Measurements from ENCODE around the gene RPRD2. TPM values are rescaled to one million over a fixed set of nuclear protein-coding genes. Genes with fewer than 3 reads are reported as not detected.

Gene RPRD2
- total and polyA plus RNA-seq, 2 experiments from 2014 or later: 16.8 to 20.4 TPM

DNA sequence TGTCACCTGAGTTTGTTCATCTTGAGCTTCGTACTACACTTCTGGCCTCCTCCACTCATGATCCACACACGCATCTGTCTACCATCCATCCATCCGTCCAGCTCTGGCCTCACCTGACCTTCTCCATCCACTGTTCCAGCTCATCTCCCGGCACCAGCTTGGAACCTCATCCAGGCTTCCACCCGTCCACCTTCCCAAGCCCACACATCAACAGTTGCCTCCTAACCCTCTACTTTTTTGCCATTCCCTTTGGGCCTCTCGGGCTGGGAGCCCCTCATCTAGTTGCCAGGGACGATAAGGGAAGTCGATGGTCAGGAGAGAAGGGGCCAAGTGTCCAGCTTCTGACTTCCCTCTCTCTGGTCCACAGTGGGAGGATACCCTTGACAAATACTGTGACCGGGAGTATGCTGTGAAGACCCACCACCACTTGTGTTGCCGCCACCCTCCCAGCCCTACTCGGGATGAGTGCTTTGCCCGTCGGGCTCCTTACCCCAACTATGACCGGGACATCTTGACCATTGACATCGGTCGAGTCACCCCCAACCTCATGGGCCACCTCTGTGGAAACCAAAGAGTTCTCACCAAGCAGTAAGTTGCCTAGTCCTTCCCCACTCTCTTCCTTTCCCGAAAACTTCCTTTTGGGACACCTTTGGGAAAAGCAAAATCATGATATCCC lies 148.2 kb downstream of the RPRD2 start:
- H3F3A ChIP-seq (replicated peaks; ENCODE audit: low read depth): 0 out of 2 replicates have a peak, but pooled peaks cover 13% of the 10 kb centered on the region
- no peak for ATAC-seq
- no peaks in the 10 kb centered on the region; the same call in 2 of the 3 replicates for H3K9me3 Mint-ChIP-seq

More for the DNA sequence above, 148.2 kb downstream of the RPRD2 start:
- H3K9me2 ChIP-seq (ENCODE audit: insufficient read depth): no peaks in the 10 kb centered on the region
- no peaks in the 10 kb centered on the region for H3K79me2 ChIP-seq (replicated peaks; ENCODE audit: insufficient read depth)
- Mint-ChIP-seq H3K36me3 (ENCODE audit: low read depth) (peaks cover 11% of the 10 kb centered on the region; the same call in 2 of the 3 replicates), H3K27ac (no peak overlapping the region), H3K4me3 (no peak overlapping the region; the same call in 2 of the 3 replicates), H3K4me1 (peaks cover 13% of the 10 kb centered on the region), H3K27me3 (ENCODE audit: insufficient read depth, low read depth, poor library complexity) (peaks cover 26% of the 10 kb centered on the region)
- no peak for DNase-seq (ENCODE audit: low spot score)
- H3K4me3 ChIP-seq: no peak overlapping the region
- no peak overlapping the region for H3K4me2 ChIP-seq
- no peaks in the 10 kb centered on the region for H3K27me3 ChIP-seq (ENCODE audit: insufficient read depth)
- peaks cover 7% of the 10 kb centered on the region; the same call in 1 of the 2 replicates for H3K4me1 ChIP-seq (ENCODE audit: insufficient read depth)
- no peaks in the 10 kb centered on the region for H4K20me1 ChIP-seq (replicated peaks; ENCODE audit: insufficient read depth)
- no peaks in the 10 kb centered on the region for H3K36me3 ChIP-seq (ENCODE audit: insufficient read depth)
- TF ChIP-seq EZH2 (IDR thresholded peaks at IDR 0.05; ENCODE audit: low read depth, unreplicated experiment): no peak
- TF ChIP-seq, protein P1, sequence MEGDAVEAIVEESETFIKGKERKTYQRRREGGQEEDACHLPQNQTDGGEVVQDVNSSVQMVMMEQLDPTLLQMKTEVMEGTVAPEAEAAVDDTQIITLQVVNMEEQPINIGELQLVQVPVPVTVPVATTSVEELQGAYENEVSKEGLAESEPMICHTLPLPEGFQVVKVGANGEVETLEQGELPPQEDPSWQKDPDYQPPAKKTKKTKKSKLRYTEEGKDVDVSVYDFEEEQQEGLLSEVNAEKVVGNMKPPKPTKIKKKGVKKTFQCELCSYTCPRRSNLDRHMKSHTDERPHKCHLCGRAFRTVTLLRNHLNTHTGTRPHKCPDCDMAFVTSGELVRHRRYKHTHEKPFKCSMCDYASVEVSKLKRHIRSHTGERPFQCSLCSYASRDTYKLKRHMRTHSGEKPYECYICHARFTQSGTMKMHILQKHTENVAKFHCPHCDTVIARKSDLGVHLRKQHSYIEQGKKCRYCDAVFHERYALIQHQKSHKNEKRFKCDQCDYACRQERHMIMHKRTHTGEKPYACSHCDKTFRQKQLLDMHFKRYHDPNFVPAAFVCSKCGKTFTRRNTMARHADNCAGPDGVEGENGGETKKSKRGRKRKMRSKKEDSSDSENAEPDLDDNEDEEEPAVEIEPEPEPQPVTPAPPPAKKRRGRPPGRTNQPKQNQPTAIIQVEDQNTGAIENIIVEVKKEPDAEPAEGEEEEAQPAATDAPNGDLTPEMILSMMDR (conservative IDR thresholded peaks at IDR 0.05; ENCODE audit: low read depth in 2 of 2): no peak
- TF ChIP-seq, protein P2, sequence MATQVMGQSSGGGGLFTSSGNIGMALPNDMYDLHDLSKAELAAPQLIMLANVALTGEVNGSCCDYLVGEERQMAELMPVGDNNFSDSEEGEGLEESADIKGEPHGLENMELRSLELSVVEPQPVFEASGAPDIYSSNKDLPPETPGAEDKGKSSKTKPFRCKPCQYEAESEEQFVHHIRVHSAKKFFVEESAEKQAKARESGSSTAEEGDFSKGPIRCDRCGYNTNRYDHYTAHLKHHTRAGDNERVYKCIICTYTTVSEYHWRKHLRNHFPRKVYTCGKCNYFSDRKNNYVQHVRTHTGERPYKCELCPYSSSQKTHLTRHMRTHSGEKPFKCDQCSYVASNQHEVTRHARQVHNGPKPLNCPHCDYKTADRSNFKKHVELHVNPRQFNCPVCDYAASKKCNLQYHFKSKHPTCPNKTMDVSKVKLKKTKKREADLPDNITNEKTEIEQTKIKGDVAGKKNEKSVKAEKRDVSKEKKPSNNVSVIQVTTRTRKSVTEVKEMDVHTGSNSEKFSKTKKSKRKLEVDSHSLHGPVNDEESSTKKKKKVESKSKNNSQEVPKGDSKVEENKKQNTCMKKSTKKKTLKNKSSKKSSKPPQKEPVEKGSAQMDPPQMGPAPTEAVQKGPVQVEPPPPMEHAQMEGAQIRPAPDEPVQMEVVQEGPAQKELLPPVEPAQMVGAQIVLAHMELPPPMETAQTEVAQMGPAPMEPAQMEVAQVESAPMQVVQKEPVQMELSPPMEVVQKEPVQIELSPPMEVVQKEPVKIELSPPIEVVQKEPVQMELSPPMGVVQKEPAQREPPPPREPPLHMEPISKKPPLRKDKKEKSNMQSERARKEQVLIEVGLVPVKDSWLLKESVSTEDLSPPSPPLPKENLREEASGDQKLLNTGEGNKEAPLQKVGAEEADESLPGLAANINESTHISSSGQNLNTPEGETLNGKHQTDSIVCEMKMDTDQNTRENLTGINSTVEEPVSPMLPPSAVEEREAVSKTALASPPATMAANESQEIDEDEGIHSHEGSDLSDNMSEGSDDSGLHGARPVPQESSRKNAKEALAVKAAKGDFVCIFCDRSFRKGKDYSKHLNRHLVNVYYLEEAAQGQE (IDR thresholded peaks at IDR 0.05; ENCODE audit: unreplicated experiment): no peak
- no peak for TF ChIP-seq ZNF331 (CRISPR knock-in tag; IDR thresholded peaks at IDR 0.05; ENCODE audit: low read depth)
- TF ChIP-seq, protein P3, sequence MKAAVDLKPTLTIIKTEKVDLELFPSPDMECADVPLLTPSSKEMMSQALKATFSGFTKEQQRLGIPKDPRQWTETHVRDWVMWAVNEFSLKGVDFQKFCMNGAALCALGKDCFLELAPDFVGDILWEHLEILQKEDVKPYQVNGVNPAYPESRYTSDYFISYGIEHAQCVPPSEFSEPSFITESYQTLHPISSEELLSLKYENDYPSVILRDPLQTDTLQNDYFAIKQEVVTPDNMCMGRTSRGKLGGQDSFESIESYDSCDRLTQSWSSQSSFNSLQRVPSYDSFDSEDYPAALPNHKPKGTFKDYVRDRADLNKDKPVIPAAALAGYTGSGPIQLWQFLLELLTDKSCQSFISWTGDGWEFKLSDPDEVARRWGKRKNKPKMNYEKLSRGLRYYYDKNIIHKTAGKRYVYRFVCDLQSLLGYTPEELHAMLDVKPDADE (IDR thresholded peaks at IDR 0.05): no peak
- no peak for TF ChIP-seq NANOG (IDR thresholded peaks at IDR 0.05; ENCODE audit: borderline replicate concordance)
- TF ChIP-seq CREB1 (CRISPR knock-in tag; IDR thresholded peaks at IDR 0.05; ENCODE audit: low read depth): no peak
- TF ChIP-seq, protein P4, sequence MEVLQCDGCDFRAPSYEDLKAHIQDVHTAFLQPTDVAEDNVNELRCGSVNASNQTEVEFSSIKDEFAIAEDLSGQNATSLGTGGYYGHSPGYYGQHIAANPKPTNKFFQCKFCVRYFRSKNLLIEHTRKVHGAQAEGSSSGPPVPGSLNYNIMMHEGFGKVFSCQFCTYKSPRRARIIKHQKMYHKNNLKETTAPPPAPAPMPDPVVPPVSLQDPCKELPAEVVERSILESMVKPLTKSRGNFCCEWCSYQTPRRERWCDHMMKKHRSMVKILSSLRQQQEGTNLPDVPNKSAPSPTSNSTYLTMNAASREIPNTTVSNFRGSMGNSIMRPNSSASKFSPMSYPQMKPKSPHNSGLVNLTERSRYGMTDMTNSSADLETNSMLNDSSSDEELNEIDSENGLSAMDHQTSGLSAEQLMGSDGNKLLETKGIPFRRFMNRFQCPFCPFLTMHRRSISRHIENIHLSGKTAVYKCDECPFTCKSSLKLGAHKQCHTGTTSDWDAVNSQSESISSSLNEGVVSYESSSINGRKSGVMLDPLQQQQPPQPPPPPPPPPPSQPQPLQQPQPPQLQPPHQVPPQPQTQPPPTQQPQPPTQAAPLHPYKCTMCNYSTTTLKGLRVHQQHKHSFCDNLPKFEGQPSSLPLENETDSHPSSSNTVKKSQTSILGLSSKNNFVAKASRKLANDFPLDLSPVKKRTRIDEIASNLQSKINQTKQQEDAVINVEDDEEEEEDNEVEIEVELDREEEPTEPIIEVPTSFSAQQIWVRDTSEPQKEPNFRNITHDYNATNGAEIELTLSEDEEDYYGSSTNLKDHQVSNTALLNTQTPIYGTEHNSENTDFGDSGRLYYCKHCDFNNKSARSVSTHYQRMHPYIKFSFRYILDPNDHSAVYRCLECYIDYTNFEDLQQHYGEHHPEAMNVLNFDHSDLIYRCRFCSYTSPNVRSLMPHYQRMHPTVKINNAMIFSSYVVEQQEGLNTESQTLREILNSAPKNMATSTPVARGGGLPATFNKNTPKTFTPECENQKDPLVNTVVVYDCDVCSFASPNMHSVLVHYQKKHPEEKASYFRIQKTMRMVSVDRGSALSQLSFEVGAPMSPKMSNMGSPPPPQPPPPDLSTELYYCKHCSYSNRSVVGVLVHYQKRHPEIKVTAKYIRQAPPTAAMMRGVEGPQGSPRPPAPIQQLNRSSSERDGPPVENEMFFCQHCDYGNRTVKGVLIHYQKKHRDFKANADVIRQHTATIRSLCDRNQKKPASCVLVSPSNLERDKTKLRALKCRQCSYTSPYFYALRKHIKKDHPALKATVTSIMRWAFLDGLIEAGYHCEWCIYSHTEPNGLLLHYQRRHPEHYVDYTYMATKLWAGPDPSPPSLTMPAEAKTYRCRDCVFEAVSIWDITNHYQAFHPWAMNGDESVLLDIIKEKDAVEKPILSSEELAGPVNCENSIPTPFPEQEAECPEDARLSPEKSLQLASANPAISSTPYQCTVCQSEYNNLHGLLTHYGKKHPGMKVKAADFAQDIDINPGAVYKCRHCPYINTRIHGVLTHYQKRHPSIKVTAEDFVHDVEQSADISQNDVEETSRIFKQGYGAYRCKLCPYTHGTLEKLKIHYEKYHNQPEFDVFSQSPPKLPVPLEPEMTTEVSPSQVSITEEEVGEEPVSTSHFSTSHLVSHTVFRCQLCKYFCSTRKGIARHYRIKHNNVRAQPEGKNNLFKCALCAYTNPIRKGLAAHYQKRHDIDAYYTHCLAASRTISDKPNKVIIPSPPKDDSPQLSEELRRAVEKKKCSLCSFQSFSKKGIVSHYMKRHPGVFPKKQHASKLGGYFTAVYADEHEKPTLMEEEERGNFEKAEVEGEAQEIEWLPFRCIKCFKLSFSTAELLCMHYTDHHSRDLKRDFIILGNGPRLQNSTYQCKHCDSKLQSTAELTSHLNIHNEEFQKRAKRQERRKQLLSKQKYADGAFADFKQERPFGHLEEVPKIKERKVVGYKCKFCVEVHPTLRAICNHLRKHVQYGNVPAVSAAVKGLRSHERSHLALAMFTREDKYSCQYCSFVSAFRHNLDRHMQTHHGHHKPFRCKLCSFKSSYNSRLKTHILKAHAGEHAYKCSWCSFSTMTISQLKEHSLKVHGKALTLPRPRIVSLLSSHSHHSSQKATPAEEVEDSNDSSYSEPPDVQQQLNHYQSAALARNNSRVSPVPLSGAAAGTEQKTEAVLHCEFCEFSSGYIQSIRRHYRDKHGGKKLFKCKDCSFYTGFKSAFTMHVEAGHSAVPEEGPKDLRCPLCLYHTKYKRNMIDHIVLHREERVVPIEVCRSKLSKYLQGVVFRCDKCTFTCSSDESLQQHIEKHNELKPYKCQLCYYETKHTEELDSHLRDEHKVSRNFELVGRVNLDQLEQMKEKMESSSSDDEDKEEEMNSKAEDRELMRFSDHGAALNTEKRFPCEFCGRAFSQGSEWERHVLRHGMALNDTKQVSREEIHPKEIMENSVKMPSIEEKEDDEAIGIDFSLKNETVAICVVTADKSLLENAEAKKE (CRISPR knock-in tag; IDR thresholded peaks at IDR 0.05): no peak
- TF ChIP-seq ZNF114 (CRISPR knock-in tag; IDR thresholded peaks at IDR 0.05): no peak
- no peak for TF ChIP-seq STAT1 (IDR thresholded peaks at IDR 0.05; ENCODE audit: unreplicated experiment)
- no peak for TF ChIP-seq EZH2phosphoT487 (IDR thresholded peaks at IDR 0.05; ENCODE audit: unreplicated experiment)
- TF ChIP-seq JUNB (IDR thresholded peaks at IDR 0.05; ENCODE audit: unreplicated experiment): no peak
- TF ChIP-seq POLR2AphosphoS5 (IDR thresholded peaks at IDR 0.05; ENCODE audit: low read depth): no peak
- no peak overlapping the region for H3K27ac ChIP-seq (ENCODE audit: low read depth)
- no peak overlapping the region for H2AFZ ChIP-seq
